HEK293T (cell line): ENCODE measurements around the gene LRP2BP.

ENCODE experiments used
- ARNT ChIP-seq: fragments of 450-650 bp; IDR thresholded peaks from 2 replicates; pipeline ENCODE4 v1.6.1; 2017; ENCODE audit warnings: mild to moderate bottlenecking
- BHLHE40 ChIP-seq: fragments of 450-650 bp; IDR thresholded peaks from 2 replicates; pipeline ENCODE4 v1.6.1; 2016; ENCODE audit warnings: mild to moderate bottlenecking, moderate library complexity, borderline replicate concordance
- ELF4 ChIP-seq: fragments of 450-650 bp; IDR thresholded peaks from 2 replicates; pipeline ENCODE4 v1.6.1; 2017; ENCODE audit warnings: antibody characterized with exemption
- FOXA1 ChIP-seq: fragments of 450-650 bp; IDR thresholded peaks from 2 replicates; pipeline ENCODE4 v1.6.1; 2016; ENCODE audit warnings: mild to moderate bottlenecking
- FOXK2 ChIP-seq: fragments of 450-650 bp; IDR thresholded peaks from 2 replicates; pipeline ENCODE4 v1.6.1; 2016; ENCODE audit warnings: mild to moderate bottlenecking
- HDGF ChIP-seq: fragments of 450-650 bp; IDR thresholded peaks from 2 replicates; pipeline ENCODE4 v1.6.1; 2017; ENCODE audit warnings: antibody characterized with exemption, borderline replicate concordance
- LEF1 ChIP-seq: fragments of 450-650 bp; IDR thresholded peaks from 2 replicates; pipeline ENCODE4 v1.6.1; 2017; ENCODE audit warnings: mild to moderate bottlenecking, borderline replicate concordance
- NFRKB ChIP-seq: fragments of 450-650 bp; IDR thresholded peaks from 2 replicates; pipeline ENCODE4 v1.6.1; 2016; ENCODE audit warnings: mild to moderate bottlenecking, moderate library complexity
- SP1 ChIP-seq: fragments of 450-650 bp; IDR thresholded peaks from 2 replicates; pipeline ENCODE4 v1.6.1; 2017
- SUZ12 ChIP-seq: fragments of 450-650 bp; IDR thresholded peaks from 2 replicates; pipeline ENCODE4 v1.6.1; 2016; ENCODE audit warnings: mild to moderate bottlenecking
- TARDBP ChIP-seq: fragments of 450-650 bp; IDR thresholded peaks from 2 replicates; pipeline ENCODE4 v1.6.1; 2016
- ZNF384 ChIP-seq: fragments of 450-650 bp; IDR thresholded peaks from 2 replicates; pipeline ENCODE4 v1.6.1; 2016
- TF ChIP-seq, protein P1 (sequence below): fragments of 450-650 bp; IDR thresholded peaks from 2 replicates; pipeline ENCODE4 v1.6.1; 2016

DNA sequence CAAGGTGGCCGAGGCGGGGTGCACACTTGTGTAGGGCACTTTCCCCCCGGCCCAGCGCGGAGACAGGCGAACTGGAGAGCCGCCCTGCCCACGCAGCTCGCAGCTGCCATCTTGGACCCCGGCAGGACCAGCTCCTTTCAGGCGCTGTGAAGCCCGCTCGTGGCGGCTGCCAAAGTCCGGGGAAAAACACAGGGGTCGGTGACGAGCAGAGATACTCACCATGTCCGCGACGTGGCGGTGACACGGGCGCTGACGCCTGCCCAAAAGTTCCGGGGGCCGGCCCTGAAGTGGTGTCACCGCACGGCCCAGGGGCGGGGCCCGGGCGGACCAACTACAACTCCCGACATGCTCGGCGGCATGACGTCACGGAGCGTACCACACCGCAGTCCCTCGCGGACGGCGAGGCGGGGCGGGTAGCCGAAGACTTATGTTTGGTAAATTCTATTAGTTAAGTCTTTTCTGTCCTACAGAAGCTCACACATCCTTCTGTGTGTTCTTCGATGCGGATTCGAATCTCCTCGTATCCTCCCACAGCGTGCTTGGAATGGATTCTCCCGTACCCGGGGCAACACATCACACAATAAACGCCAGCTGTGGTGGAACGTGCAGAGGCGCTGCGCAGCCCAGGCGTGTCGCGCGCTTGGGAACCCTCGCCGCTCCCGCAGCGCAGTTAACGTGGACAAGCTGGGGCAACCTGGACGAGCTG is 30.1 kb upstream of the LRP2BP start, which contains the start of gene UFSP2:
- peak; percentile 86 for TF ChIP-seq BHLHE40
- TF ChIP-seq ZNF384 = no peak
- 0 out of 2 replicates have a peak, but pooled peaks have one; percentile 25 for TF ChIP-seq ARNT
- TF ChIP-seq FOXK2 = no peak
- no peak for TF ChIP-seq SUZ12
- no peak for TF ChIP-seq HDGF
- no peak for TF ChIP-seq SP1
- TF ChIP-seq, protein P1, sequence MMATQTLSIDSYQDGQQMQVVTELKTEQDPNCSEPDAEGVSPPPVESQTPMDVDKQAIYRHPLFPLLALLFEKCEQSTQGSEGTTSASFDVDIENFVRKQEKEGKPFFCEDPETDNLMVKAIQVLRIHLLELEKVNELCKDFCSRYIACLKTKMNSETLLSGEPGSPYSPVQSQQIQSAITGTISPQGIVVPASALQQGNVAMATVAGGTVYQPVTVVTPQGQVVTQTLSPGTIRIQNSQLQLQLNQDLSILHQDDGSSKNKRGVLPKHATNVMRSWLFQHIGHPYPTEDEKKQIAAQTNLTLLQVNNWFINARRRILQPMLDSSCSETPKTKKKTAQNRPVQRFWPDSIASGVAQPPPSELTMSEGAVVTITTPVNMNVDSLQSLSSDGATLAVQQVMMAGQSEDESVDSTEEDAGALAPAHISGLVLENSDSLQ = no peak
- no peak for TF ChIP-seq LEF1
- no peak for TF ChIP-seq TARDBP
- no peak for TF ChIP-seq FOXA1
- TF ChIP-seq ELF4 = no peak
- TF ChIP-seq NFRKB = no peak
